A549 treated with AZD9567 at 1 μM for 4 hours (cell line): ENCODE results near the gene BRINP2. TPM values are rescaled to one million over a fixed set of nuclear protein-coding genes. Genes with fewer than 3 reads are reported as not detected.

Experiments
- total RNA-seq: library from RNA; stranded (reverse); fragments of 200-300 nt; extraction: Qiagen RNA extraction; gene quantifications from 5 replicates; pipeline ENCODE4 v1.2.3, GENCODE V29; 2022; ENCODE audit not compliant: insufficient read depth

BRINP2 gene, protein sequence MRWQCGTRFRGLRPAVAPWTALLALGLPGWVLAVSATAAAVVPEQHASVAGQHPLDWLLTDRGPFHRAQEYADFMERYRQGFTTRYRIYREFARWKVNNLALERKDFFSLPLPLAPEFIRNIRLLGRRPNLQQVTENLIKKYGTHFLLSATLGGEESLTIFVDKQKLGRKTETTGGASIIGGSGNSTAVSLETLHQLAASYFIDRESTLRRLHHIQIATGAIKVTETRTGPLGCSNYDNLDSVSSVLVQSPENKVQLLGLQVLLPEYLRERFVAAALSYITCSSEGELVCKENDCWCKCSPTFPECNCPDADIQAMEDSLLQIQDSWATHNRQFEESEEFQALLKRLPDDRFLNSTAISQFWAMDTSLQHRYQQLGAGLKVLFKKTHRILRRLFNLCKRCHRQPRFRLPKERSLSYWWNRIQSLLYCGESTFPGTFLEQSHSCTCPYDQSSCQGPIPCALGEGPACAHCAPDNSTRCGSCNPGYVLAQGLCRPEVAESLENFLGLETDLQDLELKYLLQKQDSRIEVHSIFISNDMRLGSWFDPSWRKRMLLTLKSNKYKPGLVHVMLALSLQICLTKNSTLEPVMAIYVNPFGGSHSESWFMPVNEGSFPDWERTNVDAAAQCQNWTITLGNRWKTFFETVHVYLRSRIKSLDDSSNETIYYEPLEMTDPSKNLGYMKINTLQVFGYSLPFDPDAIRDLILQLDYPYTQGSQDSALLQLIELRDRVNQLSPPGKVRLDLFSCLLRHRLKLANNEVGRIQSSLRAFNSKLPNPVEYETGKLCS
- total RNA-seq = 0.10 to 0.26 TPM (median 0.12 TPM) in 4 of 5 replicates, not detected in the other

DNA sequence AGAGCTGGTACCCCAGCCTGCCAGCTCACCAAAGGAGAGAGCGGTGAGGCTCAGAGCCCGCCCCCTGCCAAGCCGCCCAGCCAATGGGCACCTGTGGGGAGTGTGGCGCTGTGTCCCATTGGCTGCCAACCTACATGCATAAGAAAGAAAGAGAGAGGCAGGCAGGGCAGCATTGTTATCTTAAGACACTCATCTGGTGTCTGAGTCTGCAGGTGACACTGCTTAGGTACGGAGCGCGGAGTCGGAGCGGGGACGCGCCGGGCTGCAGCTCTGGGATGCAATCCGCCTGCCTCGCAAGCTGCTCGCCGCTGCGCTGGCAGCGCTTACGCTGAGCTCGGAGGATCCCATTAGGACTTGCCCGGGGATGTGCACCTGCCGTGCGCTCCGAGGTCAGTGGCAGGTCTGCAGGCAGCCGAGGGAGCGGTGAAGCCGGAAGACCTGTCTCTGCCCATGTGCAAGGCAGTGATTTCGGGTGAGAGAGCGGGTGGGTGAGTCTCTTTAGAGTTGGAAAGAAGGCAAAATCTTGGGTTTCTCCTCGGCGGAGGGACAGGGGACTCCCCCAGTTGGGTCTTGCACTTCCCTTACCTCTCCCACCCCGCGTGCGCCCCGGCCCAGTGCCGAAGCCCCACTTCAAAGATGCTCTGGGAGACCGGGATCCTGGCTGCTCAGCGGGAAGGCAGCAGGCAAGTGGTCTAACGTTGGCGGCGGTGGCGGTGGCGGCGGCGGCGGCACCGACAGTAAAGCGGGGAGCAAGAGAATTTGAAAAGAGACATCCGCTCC, at the start of gene BRINP2:
Gene BRINP2, plus strand, starts transcription at position 203 of the 780 bp plus-strand sequence. CDS start 58,919 bp downstream, outside the sequence.

DNA sequence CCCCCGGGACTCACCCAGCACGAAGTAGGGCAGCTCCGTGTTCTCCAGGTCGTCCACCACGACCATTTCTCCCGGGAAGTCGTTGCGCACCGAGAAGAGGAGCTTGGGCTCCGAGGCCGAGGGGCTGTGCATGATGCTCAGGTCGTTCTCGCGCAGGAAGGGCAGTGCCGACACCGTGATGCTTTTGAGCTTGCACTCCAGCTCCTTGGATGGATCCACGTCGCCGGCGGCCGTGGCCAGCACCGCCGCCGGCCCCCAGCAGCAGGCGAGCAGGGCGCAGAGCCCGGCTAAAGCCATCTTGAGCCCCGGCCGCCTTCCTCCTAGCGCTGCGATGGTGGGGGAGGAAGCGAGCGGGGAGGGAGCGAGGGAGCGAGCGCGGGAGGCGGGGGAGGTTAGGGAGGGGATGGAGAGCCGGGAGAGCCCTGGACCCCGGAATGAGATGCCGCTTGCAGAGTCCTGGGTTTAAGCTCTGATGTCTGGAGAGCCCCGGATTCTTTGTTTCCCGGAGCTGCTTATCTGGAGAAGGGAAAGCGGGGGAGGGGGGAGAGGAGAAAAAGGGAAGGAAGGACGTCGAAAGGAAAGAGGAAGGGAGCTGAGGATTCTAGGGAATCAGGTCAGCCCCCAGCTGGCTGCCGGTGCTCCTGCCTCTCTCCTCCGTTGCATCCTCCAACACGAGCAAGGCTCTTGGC, 6.2 kb upstream of the BRINP2 start, which contains the start of gene ASTN1:
Gene ASTN1, minus strand, starts transcription at position 333 of the 689 bp plus-strand sequence. Its CDS starts 36 bp downstream, at position 297.

Other genes starting within 250 kb of the BRINP2 start
- gene ASTN1, start 6.2 kb upstream of the BRINP2 start, total RNA-seq = not detected in 5 replicates